HEK293 (cell line): Measurements from ENCODE around the gene FAM177B.

Experiments used
- CTCF ChIA-PET: fragments of 350-600 bp; formaldehyde crosslinking; extraction: SDS; loops from one replicate; lab custom pipeline; 2021; ENCODE audit warnings: antibody characterized with exemption; lab: Yijun Ruan, JAX
- POLR2A ChIA-PET: fragments of 300-600 bp; formaldehyde crosslinking; extraction: SDS; loops from one replicate; lab custom pipeline; 2020; ENCODE audit warnings: antibody characterized with exemption, inconsistent platforms; lab: Yijun Ruan, JAX
- H3K27ac ChIP-seq: fragments of 200-500 bp; sonication (Bioruptor generic); 2 replicates; pipeline ENCODE4 v1.5.1; 2014; ENCODE audit warnings: low read depth, low read length, control low read depth, inconsistent platforms; ENCODE audit errors: extremely low read depth
- H3K36me3 ChIP-seq, 2 experiments: fragments of 200-500 bp in 1 of 2; sonication (Bioruptor generic) in 1 of 2; 1 replicate in 1 of 2; 2 replicates in 1 of 2; pipeline ENCODE4 v1.5.1; 2014 to 2017; ENCODE audit warnings: inconsistent platforms in 2 of 2, low read length in 2 of 2; ENCODE audit not compliant: control insufficient read depth in 2 of 2, insufficient read depth in 1 of 2
- H3K4me1 ChIP-seq: fragments of 200-500 bp; sonication (Bioruptor generic); 2 replicates; pipeline ENCODE4 v1.5.1; 2014; ENCODE audit warnings: mild to moderate bottlenecking, low read length, inconsistent platforms; ENCODE audit not compliant: control insufficient read depth, insufficient read depth
- H3K4me3 ChIP-seq: 2 replicates; pipeline ENCODE4 v1.5.1; 2011; ENCODE audit warnings: low read depth, mild to moderate bottlenecking, control low read depth, low read length, moderate library complexity
- H3K9me3 ChIP-seq: fragments of 200-500 bp; sonication (Bioruptor generic); 2 replicates; pipeline ENCODE4 v1.5.1; 2014; ENCODE audit warnings: low read depth, low read length, inconsistent platforms; ENCODE audit not compliant: control insufficient read depth, insufficient read depth
- SCRT2 ChIP-seq: fragments of 450-650 bp; formaldehyde crosslinking; IDR thresholded peaks from 2 replicates; pipeline ENCODE4 v1.5.1; 2016; ENCODE audit warnings: missing biosample characterization, missing genetic modification characterization
- ZBTB1 ChIP-seq: fragments of 450-650 bp; formaldehyde crosslinking; IDR thresholded peaks from 2 replicates; pipeline ENCODE4 v1.5.1; 2016; ENCODE audit warnings: missing biosample characterization, missing genetic modification characterization
- ZBTB17 ChIP-seq: fragments of 450-650 bp; formaldehyde crosslinking; IDR thresholded peaks from 2 replicates; pipeline ENCODE4 v1.5.1; 2016; ENCODE audit warnings: missing biosample characterization, missing genetic modification characterization
- ZFHX2 ChIP-seq: fragments of 450-650 bp; formaldehyde crosslinking; conservative IDR thresholded peaks from 2 replicates; pipeline ENCODE4 v1.5.1; 2016; ENCODE audit warnings: missing biosample characterization, missing genetic modification characterization
- ZNF146 ChIP-seq: fragments of 450-650 bp; formaldehyde crosslinking; IDR thresholded peaks from 2 replicates; pipeline ENCODE4 v1.5.1; 2016; ENCODE audit warnings: missing biosample characterization, missing genetic modification characterization
- ZNF175 ChIP-seq: fragments of 450-650 bp; formaldehyde crosslinking; IDR thresholded peaks from 2 replicates; pipeline ENCODE4 v1.5.1; 2016; ENCODE audit warnings: missing biosample characterization, missing genetic modification characterization
- ZNF211 ChIP-seq: fragments of 450-650 bp; formaldehyde crosslinking; IDR thresholded peaks from 2 replicates; pipeline ENCODE4 v1.5.1; 2016; ENCODE audit warnings: low read depth, missing biosample characterization, missing genetic modification characterization
- ZNF266 ChIP-seq: fragments of 450-650 bp; formaldehyde crosslinking; IDR thresholded peaks from 2 replicates; pipeline ENCODE4 v1.5.1; 2016; ENCODE audit warnings: missing biosample characterization, missing genetic modification characterization, low read depth
- ZNF311 ChIP-seq: fragments of 450-650 bp; formaldehyde crosslinking; IDR thresholded peaks from 2 replicates; pipeline ENCODE4 v1.5.1; 2017; ENCODE audit warnings: missing biosample characterization, missing genetic modification characterization, borderline replicate concordance
- ZNF404 ChIP-seq: fragments of 450-650 bp; formaldehyde crosslinking; IDR thresholded peaks from 2 replicates; pipeline ENCODE4 v1.5.1; 2017; ENCODE audit warnings: missing biosample characterization, missing genetic modification characterization
- ZNF416 ChIP-seq: fragments of 450-650 bp; formaldehyde crosslinking; IDR thresholded peaks from 2 replicates; pipeline ENCODE4 v1.5.1; 2016; ENCODE audit warnings: missing biosample characterization, missing genetic modification characterization
- ZNF654 ChIP-seq: fragments of 450-650 bp; formaldehyde crosslinking; IDR thresholded peaks from 2 replicates; pipeline ENCODE4 v1.5.1; 2016; ENCODE audit warnings: low read depth, missing biosample characterization, missing genetic modification characterization
- ZNF768 ChIP-seq: fragments of 450-650 bp; formaldehyde crosslinking; IDR thresholded peaks from 2 replicates; pipeline ENCODE4 v1.5.1; 2018; ENCODE audit warnings: missing biosample characterization, mild to moderate bottlenecking, missing genetic modification characterization
- ZXDB ChIP-seq: fragments of 450-650 bp; formaldehyde crosslinking; IDR thresholded peaks from 2 replicates; pipeline ENCODE4 v1.5.1; 2016; ENCODE audit warnings: missing biosample characterization, missing genetic modification characterization
- TF ChIP-seq, protein P1 (sequence below): fragments of 450-650 bp; formaldehyde crosslinking; IDR thresholded peaks from 2 replicates; pipeline ENCODE4 v1.5.1; 2017; ENCODE audit warnings: missing biosample characterization, missing genetic modification characterization
- TF ChIP-seq, protein P2 (sequence below): fragments of 450-650 bp; formaldehyde crosslinking; IDR thresholded peaks from 2 replicates; pipeline ENCODE4 v1.5.1; 2016; ENCODE audit warnings: missing biosample characterization, missing genetic modification characterization
- TF ChIP-seq, protein P3 (sequence below): fragments of 450-650 bp; formaldehyde crosslinking; IDR thresholded peaks from 2 replicates; pipeline ENCODE4 v1.5.1; 2017; ENCODE audit warnings: missing biosample characterization, missing genetic modification characterization

FAM177B gene

DNA sequence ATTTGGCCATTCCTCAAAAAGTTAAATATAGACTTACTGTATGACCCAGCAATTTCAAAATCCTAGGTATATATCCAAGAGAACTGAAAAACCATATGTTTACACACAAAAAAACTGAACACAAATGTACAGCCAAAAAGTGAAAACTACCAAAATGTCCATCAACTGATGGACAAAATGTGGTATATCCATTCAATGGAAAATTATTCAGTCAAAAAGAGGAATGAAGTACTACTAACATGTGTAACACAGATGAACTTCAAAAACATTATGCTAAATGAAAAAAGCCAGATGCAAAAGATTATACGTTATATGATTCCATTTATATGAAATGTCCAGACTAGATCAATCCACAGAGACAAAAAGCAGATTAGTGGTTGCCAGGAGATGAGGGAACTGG lies 32.7 kb upstream of the FAM177B start:
- Histone ChIP-seq H3K9me3 (no peaks in the 10 kb centered on the region), H3K4me1 (no peaks in the 10 kb centered on the region)
- POLR2A ChIA-PET = interaction anchor here (1.5 kb wide), 1 partner anchor 8 kb away, joined by 6 read pairs; the partner anchor contains the start of genes AIDA and BROX
- TF ChIP-seq ZBTB17 = no peak
- no peak for TF ChIP-seq ZNF768
- TF ChIP-seq ZNF146 (tag by site-specific recombination) = peak; percentile 70
- TF ChIP-seq, all 188 proteins: peak for 1
- no peak overlapping the region for H3K4me3 ChIP-seq
- peaks cover 13 to 20% of the 10 kb centered on the region in 2 experiments for H3K36me3 ChIP-seq
- H3K27ac ChIP-seq = no peak overlapping the region
- CTCF ChIA-PET = interaction anchor here (0.7 kb wide), 1 partner anchor 1024 kb away, joined by 3 read pairs; no protein-coding TSS in a partner anchor

DNA sequence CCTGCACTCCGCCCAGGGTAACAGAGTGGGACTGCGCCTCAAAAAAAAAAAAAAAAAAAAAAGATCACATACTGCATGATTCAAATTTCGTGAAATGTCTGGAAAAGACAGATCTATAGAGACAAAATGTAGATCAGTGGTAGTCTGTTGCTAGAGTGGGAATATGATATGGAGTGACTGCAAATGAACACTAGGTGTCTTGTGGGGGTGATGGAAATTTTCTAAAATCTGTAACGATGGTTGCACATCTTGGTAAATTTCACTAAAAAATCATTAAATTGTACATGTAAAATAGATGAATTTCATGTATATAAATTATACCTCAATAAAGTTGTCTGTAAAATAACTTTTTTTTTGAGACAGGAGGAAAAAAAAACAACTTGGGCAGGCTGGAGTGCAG lies 30.2 kb upstream of the FAM177B start:
- no peaks in the 10 kb centered on the region for H3K4me1 ChIP-seq
- ChIA-PET POLR2A (no interaction called here), CTCF (no interaction called here)
- H3K9me3 ChIP-seq = no peaks in the 10 kb centered on the region
- TF ChIP-seq, protein P1, sequence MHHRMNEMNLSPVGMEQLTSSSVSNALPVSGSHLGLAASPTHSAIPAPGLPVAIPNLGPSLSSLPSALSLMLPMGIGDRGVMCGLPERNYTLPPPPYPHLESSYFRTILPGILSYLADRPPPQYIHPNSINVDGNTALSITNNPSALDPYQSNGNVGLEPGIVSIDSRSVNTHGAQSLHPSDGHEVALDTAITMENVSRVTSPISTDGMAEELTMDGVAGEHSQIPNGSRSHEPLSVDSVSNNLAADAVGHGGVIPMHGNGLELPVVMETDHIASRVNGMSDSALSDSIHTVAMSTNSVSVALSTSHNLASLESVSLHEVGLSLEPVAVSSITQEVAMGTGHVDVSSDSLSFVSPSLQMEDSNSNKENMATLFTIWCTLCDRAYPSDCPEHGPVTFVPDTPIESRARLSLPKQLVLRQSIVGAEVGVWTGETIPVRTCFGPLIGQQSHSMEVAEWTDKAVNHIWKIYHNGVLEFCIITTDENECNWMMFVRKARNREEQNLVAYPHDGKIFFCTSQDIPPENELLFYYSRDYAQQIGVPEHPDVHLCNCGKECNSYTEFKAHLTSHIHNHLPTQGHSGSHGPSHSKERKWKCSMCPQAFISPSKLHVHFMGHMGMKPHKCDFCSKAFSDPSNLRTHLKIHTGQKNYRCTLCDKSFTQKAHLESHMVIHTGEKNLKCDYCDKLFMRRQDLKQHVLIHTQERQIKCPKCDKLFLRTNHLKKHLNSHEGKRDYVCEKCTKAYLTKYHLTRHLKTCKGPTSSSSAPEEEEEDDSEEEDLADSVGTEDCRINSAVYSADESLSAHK = no peak
- no peak for TF ChIP-seq ZFHX2 (tag by site-specific recombination)
- TF ChIP-seq, protein P2, sequence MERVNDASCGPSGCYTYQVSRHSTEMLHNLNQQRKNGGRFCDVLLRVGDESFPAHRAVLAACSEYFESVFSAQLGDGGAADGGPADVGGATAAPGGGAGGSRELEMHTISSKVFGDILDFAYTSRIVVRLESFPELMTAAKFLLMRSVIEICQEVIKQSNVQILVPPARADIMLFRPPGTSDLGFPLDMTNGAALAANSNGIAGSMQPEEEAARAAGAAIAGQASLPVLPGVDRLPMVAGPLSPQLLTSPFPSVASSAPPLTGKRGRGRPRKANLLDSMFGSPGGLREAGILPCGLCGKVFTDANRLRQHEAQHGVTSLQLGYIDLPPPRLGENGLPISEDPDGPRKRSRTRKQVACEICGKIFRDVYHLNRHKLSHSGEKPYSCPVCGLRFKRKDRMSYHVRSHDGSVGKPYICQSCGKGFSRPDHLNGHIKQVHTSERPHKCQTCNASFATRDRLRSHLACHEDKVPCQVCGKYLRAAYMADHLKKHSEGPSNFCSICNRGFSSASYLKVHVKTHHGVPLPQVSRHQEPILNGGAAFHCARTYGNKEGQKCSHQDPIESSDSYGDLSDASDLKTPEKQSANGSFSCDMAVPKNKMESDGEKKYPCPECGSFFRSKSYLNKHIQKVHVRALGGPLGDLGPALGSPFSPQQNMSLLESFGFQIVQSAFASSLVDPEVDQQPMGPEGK (tag by site-specific recombination) = no peak
- H3K4me3 ChIP-seq = no peak overlapping the region
- peaks cover 4 to 11% of the 10 kb centered on the region in 2 experiments for H3K36me3 ChIP-seq
- no peak overlapping the region for H3K27ac ChIP-seq

DNA sequence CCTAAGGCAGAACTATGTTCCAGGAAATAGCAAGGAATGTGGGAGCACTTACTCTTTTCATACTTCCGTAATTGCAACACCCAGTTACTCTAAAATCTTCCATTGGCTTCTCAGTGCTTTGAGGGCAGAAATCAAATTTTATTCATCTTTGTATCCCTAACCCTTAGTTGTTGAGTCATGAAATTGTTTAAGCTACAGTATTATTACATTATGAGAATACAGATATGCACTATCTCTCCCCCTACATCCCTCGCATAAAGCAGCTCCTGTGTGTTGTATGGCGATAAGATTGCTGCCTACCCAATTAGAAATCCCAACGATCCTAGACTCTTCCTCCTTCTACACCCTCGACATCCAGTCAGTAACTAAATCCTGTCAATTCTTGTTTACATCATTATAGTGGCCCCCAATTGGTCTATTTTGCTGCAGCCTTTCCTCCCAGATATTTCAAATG lies 27.3 kb upstream of the FAM177B start:
- ChIA-PET POLR2A (no interaction called here), CTCF (interaction anchor here (0.9 kb wide), 1 partner anchor 380 kb away, joined by 3 read pairs; no protein-coding TSS in a partner anchor)
- Histone ChIP-seq H3K4me1 (no peaks in the 10 kb centered on the region), H3K27ac (no peak overlapping the region), H3K4me3 (no peak overlapping the region), H3K36me3 (no peaks in the 10 kb centered on the region), H3K9me3 (no peaks in the 10 kb centered on the region)
- TF ChIP-seq ZNF416 (tag by site-specific recombination) (no peak), ZNF404 (tag by site-specific recombination) (no peak)

DNA sequence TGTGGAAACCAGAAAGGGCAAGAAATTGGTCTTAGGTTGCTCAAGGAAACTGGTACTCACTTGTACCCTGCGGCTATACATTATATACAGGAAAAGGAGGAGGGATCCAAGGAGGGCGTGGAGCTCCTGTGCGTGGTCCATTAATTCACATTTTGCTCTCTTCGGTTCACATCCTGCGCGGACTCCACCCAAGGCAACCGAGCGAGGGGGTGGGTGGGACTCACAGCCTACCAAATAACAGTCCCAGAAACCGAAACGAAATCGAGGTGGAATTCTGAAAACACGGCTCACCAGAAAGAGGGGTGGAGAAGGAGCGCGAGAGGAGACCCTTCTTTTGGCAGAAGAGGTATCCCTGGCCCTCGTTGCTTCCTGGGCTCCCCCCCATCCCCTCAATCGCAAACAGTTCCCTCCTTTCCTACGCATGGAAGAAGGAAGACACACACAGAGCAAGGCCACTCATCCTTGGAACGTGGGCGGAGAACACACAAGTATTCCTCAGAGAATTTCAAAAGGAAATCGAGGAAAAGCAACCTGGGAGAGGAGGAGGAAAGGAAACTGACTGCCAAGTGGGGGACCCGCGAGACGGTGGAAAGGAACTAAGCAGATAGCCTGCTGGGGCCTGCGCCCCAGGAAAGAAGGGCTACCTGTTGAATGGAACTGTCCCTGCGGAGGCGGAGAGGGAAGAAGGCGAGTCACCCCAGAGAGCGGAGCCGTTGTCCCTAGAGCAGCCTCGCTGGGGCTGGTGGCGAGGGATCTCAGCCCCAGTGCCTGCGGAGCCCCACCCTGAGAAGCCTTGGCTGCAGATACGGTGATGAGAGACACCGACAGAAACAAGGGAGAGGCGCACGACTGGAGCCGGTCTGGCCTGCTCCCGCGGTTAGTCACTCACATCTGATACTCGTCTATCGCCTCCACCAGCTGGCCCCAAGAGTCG lies 25.4 kb upstream of the FAM177B start:
- POLR2A ChIA-PET = interaction anchor here (1.0 to 1.8 kb wide), 3 partner anchors 8 to 68 kb away, joined by 5 to 10 read pairs (median 6); no protein-coding TSS in a partner anchor
- peak overlapping the region; percentile 87 for H3K27ac ChIP-seq
- TF ChIP-seq ZNF175 (tag by site-specific recombination) = no peak
- peak; percentile 100 for TF ChIP-seq SCRT2
- TF ChIP-seq ZXDB (tag by site-specific recombination) = peak; percentile 7; the same call in 1 of the 2 replicates
- TF ChIP-seq ZNF211 (tag by site-specific recombination) = no peak
- no peak for TF ChIP-seq ZNF266 (tag by site-specific recombination)
- no peak for TF ChIP-seq ZNF654 (tag by site-specific recombination)
- TF ChIP-seq, protein P3, sequence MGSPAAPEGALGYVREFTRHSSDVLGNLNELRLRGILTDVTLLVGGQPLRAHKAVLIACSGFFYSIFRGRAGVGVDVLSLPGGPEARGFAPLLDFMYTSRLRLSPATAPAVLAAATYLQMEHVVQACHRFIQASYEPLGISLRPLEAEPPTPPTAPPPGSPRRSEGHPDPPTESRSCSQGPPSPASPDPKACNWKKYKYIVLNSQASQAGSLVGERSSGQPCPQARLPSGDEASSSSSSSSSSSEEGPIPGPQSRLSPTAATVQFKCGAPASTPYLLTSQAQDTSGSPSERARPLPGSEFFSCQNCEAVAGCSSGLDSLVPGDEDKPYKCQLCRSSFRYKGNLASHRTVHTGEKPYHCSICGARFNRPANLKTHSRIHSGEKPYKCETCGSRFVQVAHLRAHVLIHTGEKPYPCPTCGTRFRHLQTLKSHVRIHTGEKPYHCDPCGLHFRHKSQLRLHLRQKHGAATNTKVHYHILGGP (tag by site-specific recombination) = no peak
- TF ChIP-seq ZBTB17 = peak; percentile 76
- no peak for TF ChIP-seq ZNF311 (tag by site-specific recombination)
- no peak for TF ChIP-seq ZBTB1 (tag by site-specific recombination)

More for the DNA sequence above, 25.4 kb upstream of the FAM177B start:
- Histone ChIP-seq H3K4me1 (no peaks in the 10 kb centered on the region), H3K36me3 (peaks cover 10 to 12% of the 10 kb centered on the region in 2 experiments), H3K4me3 (peak overlapping the region; percentile 84), H3K9me3 (no peaks in the 10 kb centered on the region)
- CTCF ChIA-PET = interaction anchor here (0.7 to 1.5 kb wide), 2 partner anchors 247 to 413 kb away, joined by 3 to 4 read pairs; no protein-coding TSS in a partner anchor
